Measurements from ENCODE around the gene EIF4E3.

EIF4E3 gene

GRCh38 chr3:71694358-71694999, 30.7 kb downstream of the EIF4E3 start:
- Histone ChIP-seq H3K4me3 (ENCODE audit: low read depth in 1 of 5, low read length in 5 of 5) (no peak overlapping the region), H3K27ac (ENCODE audit: low read depth, low read length) (peak overlapping the region; percentile 78), H3K4me1 (ENCODE audit: control insufficient read depth in 5 of 5, insufficient read depth in 5 of 5, low read length in 5 of 5) (peaks cover 0 to 35% (median 29%) of the 10 kb centered on the region in 5 donors), H3K36me3 (ENCODE audit: control insufficient read depth in 5 of 5, insufficient read depth in 5 of 5, low read length in 5 of 5) (peaks cover 0 to 5% (median 3%) of the 10 kb centered on the region in 5 donors), H3K9me3 (ENCODE audit: control insufficient read depth in 5 of 5, low read length in 5 of 5) (no peaks in the 10 kb centered on the region), H3K27me3 (ENCODE audit: control insufficient read depth in 5 of 5, insufficient read depth in 4 of 5, low read length in 5 of 5) (no peaks in the 10 kb centered on the region), H3K9ac (ENCODE audit: low read length in 5 of 5) (peak overlapping the region in 1 of 5 donors; percentile 11)

GRCh38 chr3:71693641-71694040, 31.6 kb downstream of the EIF4E3 start:
- Histone ChIP-seq H3K27me3 (ENCODE audit: control insufficient read depth in 5 of 5, insufficient read depth in 4 of 5, low read length in 5 of 5) (no peaks in the 10 kb centered on the region), H3K9ac (ENCODE audit: low read length in 5 of 5) (no peak overlapping the region), H3K36me3 (ENCODE audit: control insufficient read depth in 5 of 5, insufficient read depth in 5 of 5, low read length in 5 of 5) (peaks cover 0 to 5% (median 2%) of the 10 kb centered on the region in 5 donors), H3K4me3 (ENCODE audit: low read depth in 1 of 5, low read length in 5 of 5) (no peak overlapping the region), H3K4me1 (ENCODE audit: control insufficient read depth in 5 of 5, insufficient read depth in 5 of 5, low read length in 5 of 5) (peaks cover 0 to 42% (median 34%) of the 10 kb centered on the region in 5 donors), H3K27ac (ENCODE audit: low read depth, low read length) (peak overlapping the region; percentile 78), H3K9me3 (ENCODE audit: control insufficient read depth in 5 of 5, low read length in 5 of 5) (no peaks in the 10 kb centered on the region)

- peaks cover 0 to 48% (median 34%) of the 10 kb centered on the region in 5 donors for H3K4me1 ChIP-seq (ENCODE audit: control insufficient read depth in 5 of 5, insufficient read depth in 5 of 5, low read length in 5 of 5)
- H3K4me3 ChIP-seq (ENCODE audit: low read depth in 1 of 5, low read length in 5 of 5), result no peak overlapping the region
- H3K9me3 ChIP-seq (ENCODE audit: control insufficient read depth in 5 of 5, low read length in 5 of 5), result no peaks in the 10 kb centered on the region
- peaks cover 0 to 8% (median 3%) of the 10 kb centered on the region in 5 donors for H3K36me3 ChIP-seq (ENCODE audit: control insufficient read depth in 5 of 5, insufficient read depth in 5 of 5, low read length in 5 of 5)
- H3K9ac ChIP-seq (ENCODE audit: low read length in 5 of 5), result no peak overlapping the region
- H3K27ac ChIP-seq (ENCODE audit: low read depth, low read length), result no peak overlapping the region
- no peaks in the 10 kb centered on the region for H3K27me3 ChIP-seq (ENCODE audit: control insufficient read depth in 5 of 5, insufficient read depth in 4 of 5, low read length in 5 of 5)
Measured at GRCh38 chr3:71692139-71692538, 33.1 kb downstream of the EIF4E3 start.

GRCh38 chr3:71690341-71690841, 34.8 kb downstream of the EIF4E3 start:
- H3K9ac ChIP-seq (ENCODE audit: low read length in 5 of 5), result peak overlapping the region in 3 of 5 donors; percentile 13 to 22 (median 21)
- peaks cover 0 to 13% (median 0%) of the 10 kb centered on the region in 5 donors for H3K36me3 ChIP-seq (ENCODE audit: control insufficient read depth in 5 of 5, insufficient read depth in 5 of 5, low read length in 5 of 5)
- peak overlapping the region in 1 of 5 donors; percentile 19 for H3K4me3 ChIP-seq (ENCODE audit: low read depth in 1 of 5, low read length in 5 of 5)
- peak overlapping the region; percentile 78 for H3K27ac ChIP-seq (ENCODE audit: low read depth, low read length)
- no peaks in the 10 kb centered on the region for H3K27me3 ChIP-seq (ENCODE audit: control insufficient read depth in 5 of 5, insufficient read depth in 4 of 5, low read length in 5 of 5)
- no peaks in the 10 kb centered on the region for H3K9me3 ChIP-seq (ENCODE audit: control insufficient read depth in 5 of 5, low read length in 5 of 5)
- H3K4me1 ChIP-seq (ENCODE audit: control insufficient read depth in 5 of 5, insufficient read depth in 5 of 5, low read length in 5 of 5), result peaks cover 0 to 51% (median 35%) of the 10 kb centered on the region in 5 donors

GRCh38 chr3:71689291-71689690, 35.9 kb downstream of the EIF4E3 start:
- Histone ChIP-seq H3K9me3 (ENCODE audit: control insufficient read depth in 5 of 5, low read length in 5 of 5) (no peaks in the 10 kb centered on the region), H3K9ac (ENCODE audit: low read length in 5 of 5) (peak overlapping the region in 1 of 5 donors; percentile 62), H3K36me3 (ENCODE audit: control insufficient read depth in 5 of 5, insufficient read depth in 5 of 5, low read length in 5 of 5) (peaks cover 0 to 13% (median 0%) of the 10 kb centered on the region in 5 donors), H3K27me3 (ENCODE audit: control insufficient read depth in 5 of 5, insufficient read depth in 4 of 5, low read length in 5 of 5) (no peaks in the 10 kb centered on the region), H3K27ac (ENCODE audit: low read depth, low read length) (peak overlapping the region; percentile 78), H3K4me1 (ENCODE audit: control insufficient read depth in 5 of 5, insufficient read depth in 5 of 5, low read length in 5 of 5) (peaks cover 0 to 51% (median 37%) of the 10 kb centered on the region in 5 donors), H3K4me3 (ENCODE audit: low read depth in 1 of 5, low read length in 5 of 5) (no peak overlapping the region)

GRCh38 chr3:71688121-71688520, 37.1 kb downstream of the EIF4E3 start:
- H3K9ac ChIP-seq (ENCODE audit: low read length in 5 of 5), result no peak overlapping the region
- H3K4me1 ChIP-seq (ENCODE audit: control insufficient read depth in 5 of 5, insufficient read depth in 5 of 5, low read length in 5 of 5), result peaks cover 0 to 51% (median 39%) of the 10 kb centered on the region in 5 donors
- H3K9me3 ChIP-seq (ENCODE audit: control insufficient read depth in 5 of 5, low read length in 5 of 5), result no peaks in the 10 kb centered on the region
- H3K27me3 ChIP-seq (ENCODE audit: control insufficient read depth in 5 of 5, insufficient read depth in 4 of 5, low read length in 5 of 5), result no peaks in the 10 kb centered on the region
- H3K4me3 ChIP-seq (ENCODE audit: low read depth in 1 of 5, low read length in 5 of 5), result no peak overlapping the region
- H3K36me3 ChIP-seq (ENCODE audit: control insufficient read depth in 5 of 5, insufficient read depth in 5 of 5, low read length in 5 of 5), result peaks cover 0 to 13% (median 0%) of the 10 kb centered on the region in 5 donors
- peak overlapping the region; percentile 9 for H3K27ac ChIP-seq (ENCODE audit: low read depth, low read length)

GRCh38 chr3:71685686-71686085, 39.5 kb downstream of the EIF4E3 start:
- H3K36me3 ChIP-seq (ENCODE audit: control insufficient read depth in 5 of 5, insufficient read depth in 5 of 5, low read length in 5 of 5), result peaks cover 0 to 13% (median 0%) of the 10 kb centered on the region in 5 donors
- no peaks in the 10 kb centered on the region for H3K27me3 ChIP-seq (ENCODE audit: control insufficient read depth in 5 of 5, insufficient read depth in 4 of 5, low read length in 5 of 5)
- H3K4me1 ChIP-seq (ENCODE audit: control insufficient read depth in 5 of 5, insufficient read depth in 5 of 5, low read length in 5 of 5), result peaks cover 0 to 64% (median 46%) of the 10 kb centered on the region in 5 donors
- H3K4me3 ChIP-seq (ENCODE audit: low read depth in 1 of 5, low read length in 5 of 5), result no peak overlapping the region
- no peaks in the 10 kb centered on the region for H3K9me3 ChIP-seq (ENCODE audit: control insufficient read depth in 5 of 5, low read length in 5 of 5)
- H3K9ac ChIP-seq (ENCODE audit: low read length in 5 of 5), result no peak overlapping the region
- no peak overlapping the region for H3K27ac ChIP-seq (ENCODE audit: low read depth, low read length)

GRCh38 chr3:71684757-71685386, 40.3 kb downstream of the EIF4E3 start:
- no peak overlapping the region for H3K9ac ChIP-seq (ENCODE audit: low read length in 5 of 5)
- H3K4me3 ChIP-seq (ENCODE audit: low read depth in 1 of 5, low read length in 5 of 5), result no peak overlapping the region
- peaks cover 0 to 63% (median 44%) of the 10 kb centered on the region in 5 donors for H3K4me1 ChIP-seq (ENCODE audit: control insufficient read depth in 5 of 5, insufficient read depth in 5 of 5, low read length in 5 of 5)

GRCh38 chr3:71684046-71684756, 41.0 kb downstream of the EIF4E3 start:
- Histone ChIP-seq H3K9me3 (ENCODE audit: control insufficient read depth in 5 of 5, low read length in 5 of 5) (no peaks in the 10 kb centered on the region), H3K9ac (ENCODE audit: low read length in 5 of 5) (no peak overlapping the region), H3K4me1 (ENCODE audit: control insufficient read depth in 5 of 5, insufficient read depth in 5 of 5, low read length in 5 of 5) (peaks cover 0 to 58% (median 39%) of the 10 kb centered on the region in 5 donors), H3K27ac (ENCODE audit: low read depth, low read length) (peak overlapping the region; percentile 54), H3K27me3 (ENCODE audit: control insufficient read depth in 5 of 5, insufficient read depth in 4 of 5, low read length in 5 of 5) (no peaks in the 10 kb centered on the region), H3K36me3 (ENCODE audit: control insufficient read depth in 5 of 5, insufficient read depth in 5 of 5, low read length in 5 of 5) (peaks cover 0 to 11% (median 0%) of the 10 kb centered on the region in 5 donors), H3K4me3 (ENCODE audit: low read depth in 1 of 5, low read length in 5 of 5) (no peak overlapping the region)

More at GRCh38 chr3:71684757-71685386, 40.3 kb downstream of the EIF4E3 start:
- Histone ChIP-seq H3K9me3 (ENCODE audit: control insufficient read depth in 5 of 5, low read length in 5 of 5) (no peaks in the 10 kb centered on the region), H3K27ac (ENCODE audit: low read depth, low read length) (peak overlapping the region; percentile 54), H3K36me3 (ENCODE audit: control insufficient read depth in 5 of 5, insufficient read depth in 5 of 5, low read length in 5 of 5) (peaks cover 0 to 13% (median 0%) of the 10 kb centered on the region in 5 donors), H3K27me3 (ENCODE audit: control insufficient read depth in 5 of 5, insufficient read depth in 4 of 5, low read length in 5 of 5) (no peaks in the 10 kb centered on the region)

Measured in subcutaneous abdominal adipose tissue (tissue), 5 donors.